ENCODE measurements around the gene CAT. TPM values are rescaled to one million over a fixed set of nuclear protein-coding genes. Genes with fewer than 3 reads are reported as not detected.

Gene CAT
- total and polyA plus RNA-seq, 9 of the 15 experiments (the other 6 are each of a cell fraction or from before 2014, with no cell fraction given) = 86.7 to 183 (median 114) TPM

DNA sequence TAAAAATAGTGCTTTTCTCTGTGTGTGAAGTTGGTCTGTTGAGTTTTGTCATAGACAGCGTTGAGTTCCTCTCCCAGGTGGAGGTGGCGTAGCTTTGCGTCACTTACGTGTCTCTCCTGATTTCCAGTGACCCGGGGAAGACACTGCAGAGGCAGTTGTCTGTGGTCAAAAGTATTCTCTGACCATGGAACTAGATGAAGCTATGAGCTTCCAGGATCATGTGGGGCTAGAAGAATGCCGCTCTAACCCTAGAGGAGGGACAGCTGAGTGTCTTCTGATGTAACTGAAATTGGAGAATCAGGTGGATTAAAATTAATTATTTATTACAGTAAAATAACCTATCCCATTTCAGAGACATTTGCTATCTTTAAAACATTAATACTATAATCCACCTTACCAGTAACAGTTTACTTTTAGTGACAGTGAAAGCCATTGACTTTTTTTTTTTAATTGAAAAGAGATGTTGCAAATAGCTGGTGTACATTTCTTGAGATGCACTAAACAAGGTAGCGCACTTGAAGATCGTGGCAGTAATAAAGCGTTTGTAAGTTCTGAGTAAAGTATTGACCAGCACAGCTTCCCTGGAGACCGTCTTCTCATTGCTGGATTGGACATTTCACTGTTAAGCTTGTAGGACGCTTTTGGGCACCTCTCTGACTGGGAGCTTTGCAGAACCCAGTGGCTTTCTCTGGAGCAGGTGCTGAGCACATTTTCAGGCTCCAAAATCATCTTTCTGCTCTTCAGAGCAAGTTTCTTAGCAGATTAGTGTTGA lies 9.7 kb downstream of the CAT start:
- ATAC-seq = no peak

DNA sequence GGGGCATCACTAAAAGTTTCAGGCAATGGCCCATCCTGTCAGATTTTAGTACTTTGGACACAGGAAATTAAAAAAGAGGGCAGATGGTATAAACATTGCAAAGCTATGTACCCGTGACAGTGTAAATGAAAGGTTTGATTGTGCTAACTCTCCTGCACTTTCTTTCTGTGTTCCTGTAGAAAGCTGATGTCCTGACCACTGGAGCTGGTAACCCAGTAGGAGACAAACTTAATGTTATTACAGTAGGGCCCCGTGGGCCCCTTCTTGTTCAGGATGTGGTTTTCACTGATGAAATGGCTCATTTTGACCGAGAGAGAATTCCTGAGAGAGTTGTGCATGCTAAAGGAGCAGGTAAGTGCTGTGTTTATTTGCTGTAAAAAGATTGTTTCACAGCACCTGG lies 10.3 kb downstream of the CAT start:
- no peak overlapping the region for H3K9ac ChIP-seq (ENCODE audit: insufficient read depth in 1 of 2, low read depth in 2 of 2, low read length in 2 of 2)

More for the DNA sequence above, 9.7 kb downstream of the CAT start:
- BruUV-seq (replicated peaks) = no TSS peak
- Histone ChIP-seq H2AFZ (ENCODE audit: low read depth, low read length) (no peak overlapping the region), H3K4me1 (replicated peaks in 1 of 2; ENCODE audit: control insufficient read depth in 2 of 2, insufficient read depth in 2 of 2, low read length in 2 of 2) (peaks cover 2 to 14% of the 10 kb centered on the region in 2 experiments; a peak in 2 of 5 replicates), H3K9ac (ENCODE audit: insufficient read depth in 1 of 2, low read depth in 2 of 2, low read length in 2 of 2) (no peak overlapping the region), H3K27me3 (ENCODE audit: control insufficient read depth in 2 of 2, insufficient read depth in 2 of 2, low read length in 2 of 2) (no peaks in the 10 kb centered on the region), H3K36me3 (ENCODE audit: control insufficient read depth, insufficient read depth, low read length) (peaks cover 52% of the 10 kb centered on the region), H3K4me3 (no peak overlapping the region), H3K27ac (ENCODE audit: extremely low read depth, low read depth, low read length) (no peak overlapping the region), H3K4me2 (ENCODE audit: insufficient read depth, low read length) (no peak overlapping the region), H3K9me1 (ENCODE audit: control insufficient read depth, insufficient read depth, low read length) (no peaks in the 10 kb centered on the region), H3K79me2 (ENCODE audit: control insufficient read depth, insufficient read depth, low read length) (peaks cover 54% of the 10 kb centered on the region), H4K20me1 (replicated peaks; ENCODE audit: control insufficient read depth, insufficient read depth, low read length) (no peaks in the 10 kb centered on the region), H3K9me3 (replicated peaks; ENCODE audit: control insufficient read depth, insufficient read depth, low read depth, low read length) (no peaks in the 10 kb centered on the region)
- intact Hi-C loops (cut with micrococcal nuclease) (no loop called here), in situ Hi-C loops (cut with MboI) (no loop called here)
- FAIRE-seq (no peak), DNase-seq (ENCODE audit: extremely low read depth in 1 of 4, low spot score in 3 of 4) (no peak)
- TF ChIP-seq PRMT5 (CRISPR knock-in tag; IDR thresholded peaks at IDR 0.05) = no peak
- 95% methylated on average over 11 of the region's 11 CpGs for WGBS (ENCODE audit: insufficient coverage, low coverage, missing lambda C conversion rate)
- ChIA-PET CTCF (ENCODE audit: low intra/inter-chr PET ratio) (no interaction called here), POLR2A (interaction anchor here (1.4 kb wide), 1 partner anchor 9 kb away, joined by 5 read pairs; no protein-coding TSS in a partner anchor)

More for the DNA sequence above, 10.3 kb downstream of the CAT start:
- 64% methylated on average over 3 of the region's 3 CpGs for WGBS (ENCODE audit: insufficient coverage, low coverage, missing lambda C conversion rate)
- H3K27me3 ChIP-seq (ENCODE audit: control insufficient read depth in 2 of 2, insufficient read depth in 2 of 2, low read length in 2 of 2) = no peaks in the 10 kb centered on the region
- intact Hi-C loops (cut with micrococcal nuclease) = no loop called here
- peaks cover 2 to 10% of the 10 kb centered on the region in 2 experiments; a peak in 2 of 5 replicates for H3K4me1 ChIP-seq (replicated peaks in 1 of 2; ENCODE audit: control insufficient read depth in 2 of 2, insufficient read depth in 2 of 2, low read length in 2 of 2)
- H2AFZ ChIP-seq (ENCODE audit: low read depth, low read length) = no peak overlapping the region
- no peaks in the 10 kb centered on the region for H3K9me1 ChIP-seq (ENCODE audit: control insufficient read depth, insufficient read depth, low read length)
- DNase-seq (ENCODE audit: extremely low read depth in 1 of 4, low spot score in 3 of 4) (no peak), FAIRE-seq (no peak), ATAC-seq (no peak)
- no TSS peak for BruUV-seq (replicated peaks)
- H3K9me3 ChIP-seq (replicated peaks; ENCODE audit: control insufficient read depth, insufficient read depth, low read depth, low read length) = no peaks in the 10 kb centered on the region
- peaks cover 48% of the 10 kb centered on the region for H3K79me2 ChIP-seq (ENCODE audit: control insufficient read depth, insufficient read depth, low read length)
- peaks cover 58% of the 10 kb centered on the region for H3K36me3 ChIP-seq (ENCODE audit: control insufficient read depth, insufficient read depth, low read length)
- in situ Hi-C loops (cut with MboI) = no loop called here
- ChIA-PET CTCF (ENCODE audit: low intra/inter-chr PET ratio) (no interaction called here), POLR2A (interaction anchor here (1.4 kb wide), 1 partner anchor 9 kb away, joined by 5 read pairs; no protein-coding TSS in a partner anchor)
- no peak overlapping the region for H3K4me3 ChIP-seq
- TF ChIP-seq, protein P1, sequence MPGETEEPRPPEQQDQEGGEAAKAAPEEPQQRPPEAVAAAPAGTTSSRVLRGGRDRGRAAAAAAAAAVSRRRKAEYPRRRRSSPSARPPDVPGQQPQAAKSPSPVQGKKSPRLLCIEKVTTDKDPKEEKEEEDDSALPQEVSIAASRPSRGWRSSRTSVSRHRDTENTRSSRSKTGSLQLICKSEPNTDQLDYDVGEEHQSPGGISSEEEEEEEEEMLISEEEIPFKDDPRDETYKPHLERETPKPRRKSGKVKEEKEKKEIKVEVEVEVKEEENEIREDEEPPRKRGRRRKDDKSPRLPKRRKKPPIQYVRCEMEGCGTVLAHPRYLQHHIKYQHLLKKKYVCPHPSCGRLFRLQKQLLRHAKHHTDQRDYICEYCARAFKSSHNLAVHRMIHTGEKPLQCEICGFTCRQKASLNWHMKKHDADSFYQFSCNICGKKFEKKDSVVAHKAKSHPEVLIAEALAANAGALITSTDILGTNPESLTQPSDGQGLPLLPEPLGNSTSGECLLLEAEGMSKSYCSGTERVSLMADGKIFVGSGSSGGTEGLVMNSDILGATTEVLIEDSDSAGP (CRISPR knock-in tag; IDR thresholded peaks at IDR 0.05) = no peak
- H3K4me2 ChIP-seq (ENCODE audit: insufficient read depth, low read length) = no peak overlapping the region
- H3K27ac ChIP-seq (ENCODE audit: extremely low read depth, low read depth, low read length) = no peak overlapping the region
- H4K20me1 ChIP-seq (replicated peaks; ENCODE audit: control insufficient read depth, insufficient read depth, low read length) = no peaks in the 10 kb centered on the region
